HL-60/S4 treated with retinoic acid at 250 ng/mL for 4 days and 3 days (cell line): ENCODE measurements around the gene LRRC3B.

Experiments used
- in situ Hi-C: fragments of 300-500 bp; cut with MboI; formaldehyde crosslinking; loops from 2 replicates; pipeline ENCODE4 v1.7.0; 2022; ENCODE audit warnings: low sequenced_read_pairs

The LRRC3B gene

DNA sequence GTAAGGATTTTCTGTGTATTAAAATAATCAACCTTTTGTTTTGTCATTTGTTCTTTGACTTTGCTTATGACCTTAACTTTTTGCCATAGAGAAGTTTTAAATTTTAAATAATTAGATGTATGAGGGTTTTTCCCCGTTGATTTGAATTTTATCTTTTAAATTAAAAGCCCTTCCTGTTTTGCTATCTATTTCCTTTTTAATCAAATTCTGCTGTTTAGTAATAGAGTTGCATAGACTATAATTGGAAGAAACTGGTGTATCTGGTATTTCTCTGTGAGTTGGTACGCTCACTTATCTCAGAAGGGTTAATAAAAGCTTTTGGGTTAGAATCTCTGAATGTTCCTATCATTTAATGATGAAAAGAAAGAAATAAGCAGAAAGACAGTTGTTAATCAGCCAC lies 82.2 kb downstream of the LRRC3B start:
- in situ Hi-C loops, result no loop called here

DNA sequence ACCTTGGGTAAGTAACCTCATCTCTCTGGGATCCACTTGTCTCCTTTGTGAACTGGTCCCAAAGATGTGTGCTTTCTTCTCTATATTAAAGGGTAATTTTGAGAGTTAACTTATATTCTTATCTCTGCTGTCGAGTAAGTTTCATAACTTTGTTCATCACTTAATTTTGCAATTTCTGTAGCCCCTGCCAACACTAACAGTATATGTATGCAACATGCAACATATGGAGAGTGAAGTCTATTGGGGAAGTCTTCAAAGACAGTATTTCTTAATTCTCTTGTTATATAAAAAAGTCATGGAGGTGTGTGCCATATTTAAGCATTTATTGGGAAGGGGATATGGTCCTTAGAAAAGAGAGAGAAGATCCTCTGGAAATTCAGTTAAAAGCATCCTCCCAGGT lies 85.9 kb downstream of the LRRC3B start:
- in situ Hi-C loops, result no loop called here

DNA sequence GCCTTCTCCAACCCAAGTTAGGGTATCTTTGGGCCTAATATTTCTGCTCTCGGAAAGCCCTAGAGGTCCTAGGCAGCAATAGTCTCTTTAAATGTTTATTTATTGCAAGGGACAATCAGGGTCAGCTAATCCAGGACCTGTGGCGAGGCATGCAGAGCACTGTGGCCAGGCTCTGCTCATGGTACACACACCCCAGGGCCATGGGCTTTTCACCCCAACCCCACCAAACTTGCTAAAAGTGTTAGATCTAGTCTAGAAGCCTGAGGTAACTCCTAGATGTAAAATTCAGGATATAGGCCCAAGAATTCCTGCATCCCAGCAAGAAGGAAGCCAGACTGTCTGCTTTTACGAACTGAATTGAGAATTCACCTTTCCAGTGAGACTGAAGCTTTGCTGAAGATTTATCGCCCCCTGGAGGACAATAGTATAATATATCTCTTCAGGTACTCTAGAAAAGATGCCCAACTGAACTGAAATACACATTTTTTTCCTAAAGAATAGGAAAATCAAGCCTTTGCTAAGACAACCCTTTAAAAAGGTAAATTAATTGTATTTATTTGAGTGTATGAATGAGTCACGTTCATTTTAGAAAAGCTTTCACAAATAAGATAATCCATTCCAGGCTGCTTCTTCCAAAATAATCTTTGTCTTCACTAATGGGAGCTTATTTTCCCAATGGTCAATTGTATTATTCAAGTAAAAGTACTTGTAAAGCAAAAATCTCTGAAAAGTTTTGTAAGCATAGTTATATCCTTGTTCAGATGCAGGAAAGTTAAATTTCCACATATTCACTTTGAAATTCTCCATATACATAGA lies 89.8 kb downstream of the LRRC3B start:
- in situ Hi-C loops, result no loop called here

DNA sequence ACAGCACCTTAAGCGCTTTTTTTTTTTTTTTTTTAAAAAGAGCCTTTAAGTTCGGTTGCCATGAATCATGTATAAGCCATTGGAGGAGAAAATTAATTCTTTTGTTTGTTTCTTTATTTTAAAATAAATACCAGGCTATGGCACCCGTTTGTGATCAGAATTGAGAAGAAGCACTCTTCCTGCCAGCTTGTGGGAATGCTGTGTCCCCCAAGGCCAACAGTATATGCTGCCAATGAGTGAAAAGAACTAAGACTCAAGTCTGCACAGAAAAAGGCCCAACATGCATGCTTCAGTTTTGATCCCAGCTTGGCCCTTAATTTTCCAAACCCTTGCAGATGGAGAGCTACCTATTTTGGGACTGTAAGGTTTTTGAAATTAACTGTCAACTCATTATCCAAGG lies 90.5 kb downstream of the LRRC3B start:
- in situ Hi-C loops, result no loop called here

DNA sequence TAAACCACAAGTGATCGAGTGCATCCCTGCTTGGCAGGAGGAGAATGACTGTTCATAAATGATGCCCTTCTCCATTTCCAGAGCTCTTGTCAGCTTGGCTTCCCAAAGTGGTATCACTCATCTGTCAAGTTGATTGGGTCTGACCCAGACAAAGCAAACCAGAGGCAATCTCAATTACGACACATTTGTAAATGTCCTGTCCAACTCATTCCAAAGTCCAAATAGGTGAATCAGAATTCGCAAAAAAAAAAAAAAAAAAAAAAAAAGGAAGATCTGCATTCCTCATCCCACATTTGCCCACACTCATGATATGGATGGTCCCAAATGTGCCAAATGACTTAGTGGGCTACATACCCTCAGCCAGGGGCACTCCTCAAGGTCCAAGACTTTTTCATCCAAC lies 91.9 kb downstream of the LRRC3B start:
- in situ Hi-C loops, result no loop called here

DNA sequence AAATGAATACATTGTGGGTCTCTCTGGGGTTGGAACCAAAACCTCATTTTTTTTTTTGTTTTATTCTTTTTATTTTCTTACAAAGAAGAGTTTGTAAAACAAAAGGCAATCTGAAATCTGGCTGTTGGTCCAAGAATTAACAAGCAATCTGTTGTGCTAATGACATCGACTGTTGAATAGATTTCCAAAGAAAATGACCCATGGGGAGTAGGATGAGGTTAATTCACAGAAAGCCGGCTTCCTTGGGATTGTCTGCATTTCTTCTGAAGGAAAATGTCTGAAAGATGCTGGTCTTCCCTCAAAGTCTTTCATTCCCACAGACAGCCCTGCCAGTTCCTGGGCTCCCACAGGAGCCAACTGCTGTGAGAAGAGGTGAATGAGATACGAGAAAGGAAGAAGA lies 92.9 kb downstream of the LRRC3B start:
- in situ Hi-C loops, result no loop called here

DNA sequence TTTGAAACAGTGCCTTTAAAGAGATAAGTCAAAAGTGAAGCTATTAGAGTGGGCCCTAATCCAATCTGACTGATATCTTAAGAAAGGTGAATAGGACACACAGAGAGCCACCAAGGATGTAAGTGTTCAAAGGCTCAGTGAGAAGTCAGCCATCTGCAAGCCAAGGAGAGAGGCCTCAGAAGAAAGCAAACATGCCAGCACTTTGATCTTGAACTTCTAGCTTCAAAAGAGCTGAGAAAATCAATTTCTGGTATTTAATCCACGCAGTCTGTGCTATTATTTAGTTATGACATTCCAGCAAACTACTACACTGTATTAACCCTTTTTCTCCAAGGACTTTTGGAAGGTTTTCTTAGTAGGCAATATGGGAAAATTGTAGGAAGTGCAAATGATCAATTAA lies 95.7 kb downstream of the LRRC3B start:
- in situ Hi-C loops, result no loop called here

DNA sequence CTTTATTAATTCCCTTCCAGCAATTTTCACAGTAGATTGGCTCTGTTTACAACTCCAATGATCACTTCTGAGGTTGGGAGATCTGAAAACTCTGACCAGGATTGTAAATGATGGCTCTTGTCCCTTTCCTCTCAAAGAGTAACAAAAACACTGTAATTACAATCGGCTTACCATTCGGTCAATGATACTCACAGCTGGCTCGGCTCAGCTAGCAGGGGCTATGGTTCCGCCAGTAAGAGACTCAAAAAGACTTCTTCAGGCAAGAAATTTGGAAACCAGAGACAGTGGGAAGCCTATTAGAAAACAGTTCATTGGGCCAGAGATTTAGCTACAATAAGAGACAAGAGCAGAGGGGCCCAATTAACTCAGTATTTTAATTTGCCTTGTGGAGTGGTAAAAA lies 96.6 kb downstream of the LRRC3B start:
- in situ Hi-C loops, result no loop called here

DNA sequence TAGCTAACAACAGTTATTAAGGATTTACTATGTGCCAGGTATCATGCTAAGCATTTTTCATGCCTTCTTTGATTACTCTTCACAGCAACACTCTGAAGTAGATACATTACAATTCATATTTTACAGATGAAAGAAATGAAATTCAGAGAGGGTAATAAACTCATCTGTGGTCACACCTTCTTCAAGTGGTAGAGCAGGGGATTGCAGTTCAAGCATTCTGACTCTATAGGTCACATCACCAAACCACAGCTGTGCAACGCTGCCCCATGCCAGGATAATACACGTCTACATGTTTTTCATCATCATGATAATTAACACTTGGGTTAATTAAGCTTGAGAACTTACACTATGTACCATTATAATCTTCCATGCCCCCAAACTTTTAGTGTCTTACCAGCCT lies 98.5 kb downstream of the LRRC3B start:
- in situ Hi-C loops, result no loop called here

DNA sequence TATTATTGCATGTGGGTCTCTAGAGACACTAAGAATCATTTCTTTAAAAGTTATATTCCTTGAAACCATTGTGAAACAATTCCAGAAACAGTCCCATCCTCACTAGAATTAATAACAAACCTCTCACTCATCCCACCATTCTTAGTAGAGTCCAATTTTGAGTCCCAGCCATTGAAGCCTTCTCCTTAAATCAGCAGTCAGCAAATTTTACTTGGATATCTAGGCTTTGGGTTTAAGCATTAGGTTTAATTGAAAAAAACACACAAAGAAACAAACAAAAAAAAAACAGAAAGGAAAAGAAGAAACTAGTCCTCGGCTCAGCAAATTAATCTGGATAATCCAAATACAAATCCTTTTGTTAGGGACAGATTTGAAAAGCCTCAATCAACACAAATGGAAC lies 109.3 kb downstream of the LRRC3B start:
- in situ Hi-C loops, result no loop called here

DNA sequence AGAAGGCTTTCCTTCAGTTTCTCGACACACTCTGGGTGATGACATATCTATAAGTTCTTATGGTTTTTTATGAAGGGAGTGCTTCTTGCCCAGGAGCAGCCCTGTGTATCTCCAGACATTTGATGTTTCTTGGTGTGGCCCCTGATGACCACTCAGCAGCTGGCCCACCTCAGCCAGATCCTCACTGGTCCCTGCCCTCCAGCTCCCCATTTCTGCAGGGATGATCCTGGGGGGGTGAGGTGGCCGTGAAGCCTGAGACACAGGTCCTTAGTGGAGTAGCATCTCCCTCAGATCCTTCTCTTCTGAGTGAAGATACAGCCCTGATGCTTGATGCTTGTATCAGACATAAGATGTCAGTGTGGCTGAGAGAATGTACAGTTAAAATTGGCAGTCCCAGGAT lies 127.7 kb downstream of the LRRC3B start:
- in situ Hi-C loops, result no loop called here

DNA sequence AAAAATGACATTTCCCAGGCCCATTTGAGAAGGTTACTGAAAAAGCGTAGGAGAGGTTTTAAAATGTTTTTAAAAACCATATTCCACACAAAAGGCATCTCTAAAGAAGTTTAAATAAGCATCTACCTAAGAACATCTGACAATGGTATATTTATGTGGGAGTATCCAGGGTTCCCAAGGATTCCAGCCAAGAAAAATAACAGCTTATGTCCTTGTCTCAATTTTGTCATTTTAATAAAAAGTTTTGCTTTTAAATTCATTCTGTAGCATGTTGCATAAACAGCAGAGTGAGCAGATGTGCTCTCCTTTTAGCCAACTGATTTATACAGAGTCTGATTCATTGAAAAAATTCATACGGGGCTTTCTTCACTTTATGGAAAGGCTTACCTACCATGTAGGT lies 129.9 kb downstream of the LRRC3B start:
- in situ Hi-C loops, result no loop called here

DNA sequence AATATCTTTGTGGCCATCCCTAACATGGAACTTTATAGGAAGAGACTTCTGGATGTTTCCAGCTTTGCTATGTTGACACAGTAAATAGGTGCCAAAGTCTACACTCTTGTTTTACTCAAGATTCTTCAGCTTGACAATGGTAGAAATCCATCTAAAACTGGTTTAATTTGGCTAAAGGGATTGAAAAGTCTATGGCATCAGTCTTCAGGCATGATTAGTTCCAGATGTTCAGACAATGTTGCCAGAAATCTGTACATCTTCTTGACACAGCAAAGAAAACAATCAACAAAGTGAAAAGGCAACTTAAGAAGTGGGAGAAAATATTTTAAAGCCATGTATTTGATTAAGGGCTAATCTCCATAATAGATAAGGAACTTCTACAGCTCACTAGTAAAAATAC lies 130.5 kb downstream of the LRRC3B start:
- in situ Hi-C loops, result no loop called here

DNA sequence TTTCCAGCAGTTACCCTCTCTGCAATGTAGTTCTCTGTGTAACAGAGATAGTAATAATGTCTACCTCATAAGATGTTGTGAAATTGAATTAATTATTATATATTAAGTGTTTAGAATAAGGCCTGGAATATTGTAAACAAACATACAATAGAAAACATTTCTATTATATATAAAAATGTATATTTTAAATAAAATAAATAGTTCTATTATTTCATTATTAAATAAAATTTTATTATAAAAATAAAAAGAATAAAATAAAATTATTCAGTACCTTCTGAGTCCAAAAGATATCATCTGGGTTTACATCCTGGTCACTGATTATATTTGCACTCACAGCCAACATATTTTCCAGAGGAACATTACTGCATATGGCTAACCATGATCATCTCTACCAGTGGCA lies 135.4 kb downstream of the LRRC3B start:
- in situ Hi-C loops, result no loop called here
